HG03575 (cell line): ENCODE results near the gene KCNIP3.

Experiments
- ATAC-seq: cut with Tn5 transposase; IDR thresholded peaks from one replicate; pipeline ENCODE4 v1.9.1; 2021; ENCODE audit not compliant: unreplicated experiment, insufficient number of reproducible peaks, low FRiP score; ENCODE audit errors: extremely low read depth

The KCNIP3 gene

GRCh38 chr2:95308426-95308990 lies 11.4 kb downstream of the KCNIP3 start:
- ATAC-seq: no peak

GRCh38 chr2:95309599-95309998 lies 12.5 kb downstream of the KCNIP3 start:
- no peak for ATAC-seq

DNA sequence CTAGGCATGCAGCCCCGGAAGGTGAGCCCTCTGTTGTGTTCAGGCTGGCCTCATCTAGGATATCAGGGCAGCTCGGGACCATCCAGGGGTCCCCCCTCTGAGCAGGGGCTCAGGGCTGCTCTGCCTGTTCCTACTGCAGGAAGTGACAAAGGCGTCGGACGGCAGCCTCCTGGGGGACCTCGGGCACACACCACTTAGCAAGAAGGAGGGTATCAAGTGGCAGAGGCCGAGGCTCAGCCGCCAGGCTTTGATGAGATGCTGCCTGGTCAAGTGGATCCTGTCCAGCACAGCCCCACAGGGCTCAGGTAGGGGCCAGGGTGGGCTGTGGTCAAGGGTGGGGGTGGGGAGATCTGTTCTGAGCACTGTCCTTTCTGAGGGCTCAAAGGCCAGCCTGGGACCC lies 13.1 kb downstream of the KCNIP3 start:
- ATAC-seq: no peak

- no peak for ATAC-seq
Measured at GRCh38 chr2:95310651-95311050, 13.5 kb downstream of the KCNIP3 start.

DNA sequence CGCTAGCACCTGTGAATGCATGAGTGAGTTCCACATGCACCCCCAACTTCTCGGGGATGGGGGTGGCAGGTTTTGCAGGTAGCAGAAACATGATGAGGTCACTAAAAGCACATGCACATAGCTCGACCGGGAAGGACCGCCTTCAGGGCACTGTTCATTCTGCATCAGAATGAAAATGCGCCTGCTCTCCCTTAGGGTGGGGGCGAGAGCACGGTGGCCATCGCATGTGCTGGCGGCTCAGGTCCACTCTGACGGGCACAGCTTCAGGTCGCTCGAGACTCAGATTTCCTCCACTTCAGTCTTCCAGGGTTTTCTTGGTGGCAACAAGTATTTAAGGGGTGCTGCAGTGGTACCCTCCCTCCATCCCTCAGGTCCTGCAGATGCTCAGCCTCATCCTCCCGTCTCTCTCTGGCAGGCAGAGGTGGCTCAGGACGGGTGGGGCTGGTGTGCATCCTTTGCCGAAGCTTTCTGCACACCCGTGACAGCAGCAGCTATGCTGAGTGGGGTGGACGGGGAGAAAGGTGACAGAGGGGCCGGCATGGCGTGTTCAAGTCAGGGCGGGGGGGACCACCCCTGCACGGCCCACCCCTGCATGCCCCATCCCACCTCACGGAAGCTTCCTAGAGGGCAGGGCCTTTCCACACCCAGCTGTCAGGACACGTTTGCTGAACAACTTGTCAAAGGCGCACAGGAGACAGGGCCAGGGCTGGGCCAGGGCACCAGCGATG lies 14.8 kb downstream of the KCNIP3 start:
- ATAC-seq: no peak

- no peak for ATAC-seq
Measured at GRCh38 chr2:95312543-95313201, 15.5 kb downstream of the KCNIP3 start.

DNA sequence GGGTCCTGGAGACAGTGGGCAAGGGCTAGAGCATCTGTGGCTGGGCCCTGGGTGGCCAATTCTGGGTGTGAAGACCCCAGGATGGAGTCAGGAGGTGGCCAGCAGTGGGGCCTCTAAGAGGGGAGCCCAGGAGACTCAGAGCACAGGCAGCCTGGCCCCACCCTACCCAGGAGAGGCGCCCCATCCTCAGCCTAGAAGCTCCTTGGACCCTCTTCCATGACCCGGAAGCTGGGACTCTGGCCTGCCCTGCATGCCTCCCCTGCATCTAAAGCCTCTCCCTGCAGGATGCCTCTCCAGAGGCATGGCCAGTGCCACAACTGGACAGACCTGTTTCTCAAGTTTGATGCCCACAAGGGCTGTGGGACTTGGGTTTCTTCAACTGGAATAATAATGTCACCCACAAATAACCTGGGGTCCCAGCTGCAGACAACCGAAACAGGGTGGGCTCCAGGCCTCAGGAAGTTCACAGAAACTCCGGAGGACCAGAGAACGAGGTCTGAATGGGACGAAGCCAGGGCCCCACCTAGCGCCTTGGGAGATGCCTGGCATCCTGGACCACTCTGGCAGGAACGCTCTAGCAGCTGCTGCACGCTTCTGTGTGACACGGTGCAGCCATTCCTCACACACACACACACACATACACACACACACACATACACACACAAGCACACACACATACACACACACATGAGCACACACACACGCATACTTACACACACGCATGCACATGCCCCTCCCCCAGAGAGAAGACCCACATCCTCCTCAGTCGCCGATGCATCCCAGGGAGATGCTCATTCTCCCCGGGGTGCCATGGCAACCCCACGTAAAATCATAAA lies 16.4 kb downstream of the KCNIP3 start:
- no peak for ATAC-seq

DNA sequence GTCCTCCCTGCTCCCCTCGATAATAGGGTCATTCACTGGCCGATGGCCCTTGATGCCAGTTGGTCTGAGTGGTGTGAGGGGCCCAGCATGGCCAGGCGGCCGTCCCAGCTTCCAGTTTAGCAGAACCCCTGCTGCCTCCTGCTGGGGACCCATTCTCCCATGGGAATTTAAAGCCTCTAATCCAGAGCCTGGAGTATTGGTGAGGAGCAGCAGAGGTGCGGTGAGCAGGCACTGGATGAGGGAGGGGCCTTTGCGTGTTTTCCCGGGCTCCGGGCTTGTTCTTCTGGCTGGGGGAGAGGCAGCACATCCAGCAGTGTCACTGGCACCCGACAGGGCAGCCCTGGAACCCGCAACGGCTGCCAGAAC lies 17.4 kb downstream of the KCNIP3 start:
- no peak for ATAC-seq

DNA sequence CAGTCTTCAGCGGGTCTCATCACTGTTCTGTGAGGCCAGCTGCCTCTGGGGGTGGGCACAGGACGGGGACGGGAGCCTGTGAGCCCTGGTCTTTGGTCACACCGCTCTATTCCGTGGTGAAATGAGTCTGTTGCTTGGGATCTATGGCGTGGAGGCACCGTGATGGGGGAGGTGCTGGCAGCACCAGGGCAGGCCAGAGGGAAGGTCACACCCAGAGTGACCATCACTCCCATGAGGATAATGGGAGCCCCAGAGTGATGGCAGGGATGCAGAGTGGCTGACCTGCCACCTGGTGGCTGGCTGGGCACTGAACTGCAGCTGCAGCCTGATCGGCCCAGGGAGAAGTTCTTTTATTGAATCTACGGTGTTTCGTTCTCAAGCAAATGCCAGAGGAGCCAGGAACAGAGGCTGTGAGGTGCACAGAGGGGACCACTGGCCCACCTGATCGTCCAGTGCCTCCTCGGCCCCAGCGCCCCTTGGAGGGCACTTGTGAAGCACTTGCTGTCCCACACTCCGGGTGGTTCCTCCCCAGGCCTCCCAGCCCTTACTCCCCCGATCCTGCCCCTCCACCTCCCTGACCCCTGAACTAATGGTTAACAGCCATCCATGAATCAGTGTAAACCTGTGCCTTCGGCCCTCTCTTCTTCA lies 17.9 kb downstream of the KCNIP3 start:
- ATAC-seq: no peak

DNA sequence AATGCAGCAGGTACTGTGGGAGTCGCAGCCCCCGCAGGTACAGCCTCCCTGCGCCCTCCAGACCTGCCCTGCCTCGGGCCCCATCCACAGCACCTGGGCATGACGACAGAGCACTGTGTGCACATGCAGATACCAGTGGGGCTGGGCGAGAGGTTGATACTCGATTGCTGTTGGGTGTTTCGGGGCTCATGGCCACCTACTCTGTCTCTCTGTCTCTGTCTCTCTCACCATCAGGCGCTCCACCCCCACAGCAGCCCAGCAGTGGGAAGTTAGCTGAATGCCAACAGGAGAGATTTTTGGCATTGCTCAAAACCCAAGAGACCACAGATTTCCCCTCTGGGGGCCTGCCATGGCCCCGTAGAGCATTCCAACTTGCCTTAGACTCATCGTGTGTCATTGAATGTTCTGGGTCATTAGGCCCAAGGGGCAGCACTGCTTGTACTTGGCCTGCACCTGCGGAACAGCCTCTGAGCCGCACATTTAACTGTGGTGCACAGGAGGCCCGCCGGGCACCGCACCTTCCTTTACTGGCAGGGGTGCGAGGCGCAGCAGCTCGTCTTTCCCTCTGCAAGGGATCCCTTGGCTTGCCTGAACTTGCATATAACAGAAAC lies 18.8 kb downstream of the KCNIP3 start:
- no peak for ATAC-seq

GRCh38 chr2:95316466-95317122 lies 19.4 kb downstream of the KCNIP3 start:
- no peak for ATAC-seq

DNA sequence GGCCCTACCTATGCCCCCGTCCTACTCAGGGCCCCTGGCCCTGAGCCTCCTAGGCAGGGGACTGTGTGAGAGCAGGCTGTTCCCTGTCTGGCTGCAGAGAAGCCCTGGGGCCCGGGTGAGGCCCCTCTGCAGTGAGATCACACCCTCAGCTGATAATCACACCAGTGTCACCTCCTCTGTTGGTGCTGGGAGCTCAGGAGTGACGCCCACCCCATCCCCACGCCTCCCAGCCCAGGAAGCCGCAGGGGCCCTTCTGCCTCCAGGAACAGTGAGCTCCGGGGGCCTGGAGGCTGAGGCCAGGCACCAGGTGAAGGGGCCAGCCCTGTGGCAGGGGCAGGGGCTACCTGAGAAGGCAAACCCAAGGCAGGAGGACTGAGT lies 20.0 kb downstream of the KCNIP3 start:
- ATAC-seq: no peak

GRCh38 chr2:95317665-95318425 lies 20.7 kb downstream of the KCNIP3 start:
- ATAC-seq: no peak

GRCh38 chr2:95318431-95319220 lies 21.5 kb downstream of the KCNIP3 start:
- ATAC-seq: no peak

DNA sequence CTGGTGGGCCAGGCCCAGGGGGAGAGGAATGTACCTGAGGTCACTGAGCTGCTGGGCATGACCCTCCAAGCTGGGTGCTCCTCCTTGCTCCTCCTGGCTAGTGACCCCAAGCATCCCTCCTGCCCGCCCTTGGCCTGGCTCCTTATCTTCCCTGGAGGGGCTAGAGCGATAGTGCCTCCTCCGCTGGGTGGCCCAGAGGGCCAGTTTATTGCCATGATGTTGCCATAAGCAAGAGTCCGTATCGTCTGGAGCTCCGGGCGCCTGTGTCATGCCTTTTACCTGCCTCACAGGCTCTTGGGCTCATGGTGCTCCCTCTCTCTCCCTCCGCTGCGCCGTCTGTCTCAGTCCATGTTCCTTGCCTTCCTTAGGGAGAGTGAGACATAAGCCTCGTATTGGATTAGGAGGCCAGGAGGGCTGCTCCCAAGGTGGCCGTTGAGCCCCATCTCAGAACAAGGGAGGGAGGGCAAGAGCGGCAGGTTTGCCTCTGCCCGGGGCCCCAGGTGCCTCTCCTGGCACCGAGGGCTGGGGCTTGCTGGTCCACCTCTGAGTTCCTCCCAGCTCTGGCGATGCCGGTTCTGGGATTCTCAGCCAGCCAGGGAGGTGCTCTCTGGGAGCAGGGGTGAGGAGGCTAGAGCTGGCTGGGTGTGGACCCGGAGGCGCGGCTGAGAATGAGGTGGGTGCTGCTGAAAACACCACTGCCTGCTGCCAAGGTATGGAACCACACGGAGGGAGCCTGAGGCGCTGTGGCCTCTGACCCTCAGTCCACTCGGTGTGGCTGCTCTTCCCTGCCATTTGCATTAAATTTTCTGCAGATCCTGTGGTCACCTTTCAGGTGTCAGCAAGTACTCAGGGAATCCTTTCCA lies 22.6 kb downstream of the KCNIP3 start:
- ATAC-seq: no peak

DNA sequence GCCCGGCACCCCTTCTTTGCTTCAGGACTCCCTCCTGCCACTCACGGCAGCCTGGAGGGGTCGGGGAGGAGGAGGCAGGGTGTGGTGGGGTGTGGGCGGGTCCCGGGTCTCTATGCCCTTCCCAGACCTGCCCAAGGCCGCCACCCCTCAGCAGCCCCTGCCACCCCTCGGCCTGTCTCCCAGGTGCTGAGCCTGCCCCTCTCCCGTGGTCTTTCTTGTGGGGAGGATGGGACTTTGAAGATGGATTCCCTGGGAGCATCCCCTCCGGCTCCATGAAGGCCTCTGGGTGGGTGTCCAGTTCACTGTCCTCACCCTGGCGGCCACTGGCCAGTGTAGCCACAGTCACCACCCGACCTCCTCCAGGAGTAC lies 23.2 kb downstream of the KCNIP3 start:
- ATAC-seq: no peak
